SK-N-SH treated with all-trans-retinoic acid at 6 μM for 48 hours (cell line): ENCODE measurements around the gene HSD11B1L.

ENCODE experiments used
- ATAC-seq: fragments of 200-7000 bp; cut with Tn5 transposase; 3 replicates; pipeline ENCODE4 v1.9.1; 2020; ENCODE audit warnings: mild to moderate bottlenecking, moderate library complexity
- ARNTL ChIP-seq: fragments of 450-650 bp; formaldehyde crosslinking; IDR thresholded peaks from 2 replicates; pipeline ENCODE4 v1.5.0; 2020; ENCODE audit warnings: low read depth, mild to moderate bottlenecking, moderate library complexity, borderline replicate concordance
- BACH2 ChIP-seq: fragments of 250-450 bp; sonication (Bioruptor Pico); IDR thresholded peaks from 2 replicates; pipeline ENCODE4 v1.9.0; 2021; ENCODE audit warnings: mild to moderate bottlenecking, borderline replicate concordance
- CSDC2 ChIP-seq: fragments of 250-450 bp; sonication (Bioruptor Pico); IDR thresholded peaks from 2 replicates; pipeline ENCODE4 v1.5.0; 2020; ENCODE audit warnings: mild to moderate bottlenecking, moderate library complexity
- CSRNP3 ChIP-seq: fragments of 250-450 bp; sonication (Bioruptor Pico); IDR thresholded peaks from 2 replicates; pipeline ENCODE4 v1.5.1; 2021; ENCODE audit warnings: mild to moderate bottlenecking, moderate library complexity
- ESRRG ChIP-seq: fragments of 250-450 bp; sonication (Bioruptor Pico); IDR thresholded peaks from 2 replicates; pipeline ENCODE4 v1.6.1; 2021; ENCODE audit warnings: mild to moderate bottlenecking
- GLIS3 ChIP-seq: fragments of 250-450 bp; sonication (Bioruptor Pico); IDR thresholded peaks from 2 replicates; pipeline ENCODE4 v1.5.0; 2020; ENCODE audit warnings: mild to moderate bottlenecking, moderate library complexity
- ISL1 ChIP-seq: fragments of 250-450 bp; sonication (Bioruptor Pico); IDR thresholded peaks from 2 replicates; pipeline ENCODE4 v2.1.2; 2022; ENCODE audit warnings: mild to moderate bottlenecking, moderate library complexity
- OSR1 ChIP-seq: fragments of 250-450 bp; sonication (Bioruptor Pico); IDR thresholded peaks from 2 replicates; pipeline ENCODE4 v1.8.0; 2022; ENCODE audit warnings: moderate library complexity, mild to moderate bottlenecking, inconsistent platforms
- PATZ1 ChIP-seq: fragments of 250-450 bp; sonication (Bioruptor Pico); IDR thresholded peaks from 2 replicates; pipeline ENCODE4 v1.8.0; 2020; ENCODE audit warnings: mild to moderate bottlenecking, moderate library complexity, borderline replicate concordance
- POU6F1 ChIP-seq: fragments of 250-450 bp; sonication (Bioruptor Pico); IDR thresholded peaks from 2 replicates; pipeline ENCODE4 v1.8.0; 2021; ENCODE audit warnings: low read depth, mild to moderate bottlenecking, moderate library complexity, borderline replicate concordance
- PPARA ChIP-seq: fragments of 250-450 bp; sonication (Bioruptor Pico); IDR thresholded peaks from 2 replicates; pipeline ENCODE4 v1.5.0; 2020; ENCODE audit warnings: mild to moderate bottlenecking, borderline replicate concordance
- RARB ChIP-seq: fragments of 250-450 bp; sonication (Bioruptor Pico); IDR thresholded peaks from 2 replicates; pipeline ENCODE4 v1.8.0; 2021; ENCODE audit warnings: mild to moderate bottlenecking, moderate library complexity
- TCF4 ChIP-seq: fragments of 250-450 bp; sonication (Bioruptor Pico); IDR thresholded peaks from 2 replicates; pipeline ENCODE4 v1.8.0; 2021; ENCODE audit warnings: mild to moderate bottlenecking, moderate library complexity, borderline replicate concordance
- TOX ChIP-seq: fragments of 250-450 bp; sonication (Bioruptor Pico); IDR thresholded peaks from 2 replicates; pipeline ENCODE4 v1.8.0; 2021; ENCODE audit warnings: mild to moderate bottlenecking, moderate library complexity, borderline replicate concordance
- TSHZ2 ChIP-seq: fragments of 250-450 bp; sonication (Bioruptor Pico); IDR thresholded peaks from 2 replicates; pipeline ENCODE4 v1.5.0; 2020; ENCODE audit warnings: mild to moderate bottlenecking, moderate library complexity
- ZC3H10 ChIP-seq: fragments of 250-450 bp; sonication (Bioruptor Pico); IDR thresholded peaks from 2 replicates; pipeline ENCODE4 v1.5.1; 2021; ENCODE audit warnings: mild to moderate bottlenecking, moderate library complexity
- ZFP3 ChIP-seq: fragments of 250-450 bp; sonication (Bioruptor Pico); IDR thresholded peaks from 2 replicates; pipeline ENCODE4 v1.5.0; 2020; ENCODE audit warnings: mild to moderate bottlenecking, moderate library complexity
- ZFP30 ChIP-seq: fragments of 450-650 bp; formaldehyde crosslinking; IDR thresholded peaks from 2 replicates; pipeline ENCODE4 v1.5.0; 2022; ENCODE audit warnings: mild to moderate bottlenecking, moderate library complexity
- ZNF565 ChIP-seq: fragments of 450-650 bp; formaldehyde crosslinking; conservative IDR thresholded peaks from 2 replicates; pipeline ENCODE4 v1.5.0; 2020; ENCODE audit warnings: low read depth, mild to moderate bottlenecking, moderate library complexity
- ZNF70 ChIP-seq: fragments of 450-650 bp; formaldehyde crosslinking; IDR thresholded peaks from 2 replicates; pipeline ENCODE4 v1.5.0; 2020; ENCODE audit warnings: mild to moderate bottlenecking, moderate library complexity
- ZNF8 ChIP-seq: fragments of 450-650 bp; formaldehyde crosslinking; IDR thresholded peaks from 2 replicates; pipeline ENCODE4 v1.5.0; 2020; ENCODE audit warnings: mild to moderate bottlenecking, moderate library complexity

Gene HSD11B1L

GRCh38 chr19:5676105-5676771 lies 4.6 kb upstream of the HSD11B1L start:
- TF ChIP-seq ESRRG (CRISPR knock-in tag): no peak
- no peak for TF ChIP-seq BACH2 (CRISPR knock-in tag)
- no peak for TF ChIP-seq CSRNP3 (CRISPR knock-in tag)
- no peak for TF ChIP-seq PATZ1 (CRISPR knock-in tag)
- TF ChIP-seq ZC3H10: no peak
- TF ChIP-seq CSDC2: no peak
- TF ChIP-seq PPARA: no peak
- no peak for TF ChIP-seq ZFP30 (CRISPR knock-in tag)
- TF ChIP-seq ZFP3 (CRISPR knock-in tag): no peak
- TF ChIP-seq RARB (CRISPR knock-in tag): no peak
- no peak for TF ChIP-seq ZNF565 (CRISPR knock-in tag)
- TF ChIP-seq ZNF8: no peak
- no peak for TF ChIP-seq ISL1 (CRISPR knock-in tag)
- no peak for TF ChIP-seq POU6F1
- TF ChIP-seq GLIS3 (CRISPR knock-in tag): no peak
- no peak for TF ChIP-seq TOX (CRISPR knock-in tag)
- no peak for TF ChIP-seq TCF4
- TF ChIP-seq, all 23 proteins: peak for 0
- ATAC-seq: no peak

GRCh38 chr19:5676772-5677105 lies 4.1 kb upstream of the HSD11B1L start:
- no peak for TF ChIP-seq RARB (CRISPR knock-in tag)
- no peak for TF ChIP-seq OSR1 (CRISPR knock-in tag)
- no peak for TF ChIP-seq ESRRG (CRISPR knock-in tag)
- TF ChIP-seq POU6F1: no peak
- TF ChIP-seq ZNF8: no peak
- no peak for TF ChIP-seq BACH2 (CRISPR knock-in tag)
- TF ChIP-seq TSHZ2 (CRISPR knock-in tag): no peak
- TF ChIP-seq ARNTL (CRISPR knock-in tag): no peak
- TF ChIP-seq CSDC2: no peak
- no peak for TF ChIP-seq GLIS3 (CRISPR knock-in tag)
- TF ChIP-seq ZFP30 (CRISPR knock-in tag): no peak
- no peak for TF ChIP-seq ZC3H10
- no peak for TF ChIP-seq ZNF565 (CRISPR knock-in tag)
- TF ChIP-seq CSRNP3 (CRISPR knock-in tag): no peak
- TF ChIP-seq TCF4: no peak
- no peak for TF ChIP-seq ZNF70 (CRISPR knock-in tag)
- no peak for ATAC-seq
